HG03442 (cell line): ENCODE data around the gene CCDC43.

ENCODE experiments used
- ATAC-seq: cut with Tn5 transposase; IDR thresholded peaks from one replicate; pipeline ENCODE4 v1.9.1; 2021; ENCODE audit warnings: mild to moderate bottlenecking, moderate library complexity; ENCODE audit not compliant: unreplicated experiment

CCDC43 gene

DNA sequence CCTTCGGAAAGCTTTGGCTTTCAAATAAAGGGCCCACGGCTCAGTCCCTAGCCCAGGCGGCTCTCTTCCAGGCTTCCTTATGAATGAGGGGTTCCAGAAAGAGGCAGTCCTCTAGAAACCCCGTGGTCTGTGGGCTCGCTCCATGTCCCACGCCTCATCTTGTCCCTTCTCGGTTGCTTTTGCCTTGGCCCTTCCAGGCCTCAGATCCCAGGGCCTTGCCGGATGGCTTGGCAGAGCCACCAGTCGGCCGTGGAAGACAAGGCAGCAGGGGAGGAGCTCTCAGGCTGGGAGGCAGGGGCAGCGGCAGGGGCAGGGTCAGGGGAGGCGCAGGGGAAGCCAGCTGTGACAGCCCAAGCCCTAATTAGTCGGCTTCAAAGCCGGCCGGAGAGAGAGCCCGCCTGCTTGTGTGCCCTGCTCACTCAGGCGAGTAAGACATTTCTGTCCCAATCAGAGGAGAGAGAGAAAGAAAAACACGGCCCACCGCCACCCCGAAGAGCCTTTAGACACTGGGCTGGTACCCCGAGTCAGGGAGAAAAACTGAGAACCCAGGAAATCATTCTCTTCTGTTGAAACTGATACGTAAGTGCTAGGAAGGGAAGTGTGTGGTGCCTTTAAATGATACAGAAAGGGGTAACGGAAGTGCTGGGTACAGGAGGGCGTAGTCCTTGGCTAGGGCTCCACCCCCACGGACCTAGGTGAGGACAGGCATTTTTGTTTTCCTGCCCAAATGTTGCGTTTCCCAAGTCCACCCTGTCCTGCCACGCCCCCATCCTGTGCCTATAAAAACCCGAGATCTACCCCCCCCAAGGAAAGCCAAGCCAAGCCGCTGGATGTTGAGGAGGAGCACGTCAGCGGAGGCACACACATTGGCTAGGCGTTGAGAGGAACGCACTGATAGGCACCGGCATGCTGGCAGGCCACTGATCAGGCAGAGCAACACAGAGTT, 61.1 kb downstream of the CCDC43 start:
- no peak for ATAC-seq

DNA sequence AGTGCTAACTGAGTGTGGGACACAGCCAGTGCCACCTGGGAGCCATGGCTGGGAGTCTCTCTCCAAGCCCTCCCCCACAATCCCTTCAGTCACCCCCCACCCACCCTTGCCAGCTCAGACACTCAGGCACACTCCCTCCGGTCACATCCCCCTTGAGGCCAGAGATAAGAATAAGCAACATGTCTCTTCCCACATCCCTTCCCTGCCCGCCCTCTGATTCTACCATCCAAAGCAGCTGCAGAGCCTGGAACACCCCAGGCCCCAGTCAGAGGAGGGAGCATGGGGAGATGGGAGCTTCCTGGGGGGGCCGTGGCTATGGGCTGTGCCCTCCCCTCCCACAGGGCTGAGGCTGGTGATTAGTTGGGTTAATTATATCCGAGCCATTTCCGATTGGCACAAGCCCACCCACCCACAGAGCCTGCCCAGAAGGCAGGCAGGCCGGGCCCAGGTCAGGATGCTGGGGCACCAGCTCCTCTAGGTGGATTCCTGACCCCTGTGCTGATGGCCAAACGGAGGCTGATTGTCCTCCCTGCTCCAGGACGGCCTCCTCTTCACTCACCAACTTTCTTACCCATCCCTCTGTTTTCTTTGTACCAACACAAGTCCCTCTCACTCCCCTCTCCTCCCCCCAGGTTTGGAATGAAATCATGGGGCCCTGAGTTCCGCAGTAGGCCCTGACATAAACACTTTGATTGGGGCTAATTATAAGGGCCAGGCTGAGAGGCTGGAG, 61.9 kb downstream of the CCDC43 start:
- no peak for ATAC-seq
